WTC11 (cell line): ENCODE data around the gene ZBTB43. TPM values are rescaled to one million over a fixed set of nuclear protein-coding genes. Genes with fewer than 3 reads are reported as not detected.

Experiments
- ATAC-seq: fragments of 200-7000 bp; cut with Tn5 transposase; 2 replicates; pipeline ENCODE4 v1.10.0; 2021; ENCODE audit warnings: mild to moderate bottlenecking, moderate library complexity
- CTCF ChIA-PET: fragments of 300-600 bp; sonication (Branson Sonifier 250); formaldehyde crosslinking; loops from one replicate; lab custom pipeline; 2021; ENCODE audit warnings: antibody characterized with exemption; lab: Charles Lee
- POLR2A ChIA-PET: fragments of 350-600 bp; sonication (Branson Sonifier 250); formaldehyde crosslinking; loops from one replicate; lab custom pipeline; 2021; ENCODE audit warnings: antibody characterized with exemption; lab: Charles Lee
- DNase-seq: peaks from one replicate; pipeline ENCODE4 v3.0.0; 2021; ENCODE audit warnings: low spot score
- H3K27ac Mint-ChIP-seq: 2 replicates; pipeline ENCODE4 v1.8.0; 2021; ENCODE audit warnings: mixed read lengths
- H3K27me3 Mint-ChIP-seq: 2 replicates; pipeline ENCODE4 v1.8.0; 2021; ENCODE audit warnings: low read depth, mild to moderate bottlenecking, moderate library complexity, mixed read lengths
- H3K36me3 Mint-ChIP-seq: 2 replicates; pipeline ENCODE4 v1.8.0; 2021; ENCODE audit warnings: mixed read lengths
- H3K4me1 Mint-ChIP-seq: 2 replicates; pipeline ENCODE4 v1.8.0; 2022; ENCODE audit warnings: mixed read lengths
- H3K4me3 Mint-ChIP-seq: 2 replicates; pipeline ENCODE4 v1.8.0; 2021; ENCODE audit warnings: mild to moderate bottlenecking, moderate library complexity, mixed read lengths
- H3K9me3 Mint-ChIP-seq: 2 replicates; pipeline ENCODE4 v1.8.0; 2021; ENCODE audit warnings: mixed read lengths
- ATF3 ChIP-seq: sonication (generic); formaldehyde crosslinking; conservative IDR thresholded peaks from 2 replicates; pipeline ENCODE4 v1.8.1; 2022; ENCODE audit warnings: mild to moderate bottlenecking, missing genetic modification reagents
- ATF6 ChIP-seq: sonication (generic); formaldehyde crosslinking; IDR thresholded peaks from 2 replicates; pipeline ENCODE4 v1.8.1; 2023; ENCODE audit warnings: mild to moderate bottlenecking, missing genetic modification reagents
- CTCF ChIP-seq: fragments of 200-600 bp; IDR thresholded peaks from 2 replicates; pipeline ENCODE4 v1.8.0; 2022; ENCODE audit warnings: antibody characterized with exemption
- E2F4 ChIP-seq: sonication (generic); formaldehyde crosslinking; IDR thresholded peaks from 2 replicates; pipeline ENCODE4 v1.8.1; 2022; ENCODE audit warnings: low read depth, mild to moderate bottlenecking, moderate library complexity, missing genetic modification reagents, borderline replicate concordance
- FOXP1 ChIP-seq: sonication (generic); formaldehyde crosslinking; IDR thresholded peaks from 2 replicates; pipeline ENCODE4 v1.8.0; 2022; ENCODE audit warnings: missing genetic modification reagents, mild to moderate bottlenecking, moderate library complexity, borderline replicate concordance
- HMGXB4 ChIP-seq: sonication (generic); formaldehyde crosslinking; IDR thresholded peaks from 2 replicates; pipeline ENCODE4 v1.8.1; 2023; ENCODE audit warnings: mild to moderate bottlenecking, moderate library complexity, missing genetic modification reagents
- IRF1 ChIP-seq: sonication (generic); formaldehyde crosslinking; IDR thresholded peaks from 2 replicates; pipeline ENCODE4 v1.8.0; 2023; ENCODE audit warnings: missing genetic modification reagents
- MXD4 ChIP-seq: fragments of 250-450 bp; sonication (Bioruptor Pico); IDR thresholded peaks from 2 replicates; pipeline ENCODE4 v1.8.0; 2021; ENCODE audit warnings: mild to moderate bottlenecking, moderate library complexity, borderline replicate concordance
- NFYB ChIP-seq: sonication (generic); formaldehyde crosslinking; conservative IDR thresholded peaks from 2 replicates; pipeline ENCODE4 v1.8.0; 2022; ENCODE audit warnings: low read depth, missing genetic modification reagents
- SOX15 ChIP-seq: fragments of 250-450 bp; sonication (Bioruptor Pico); IDR thresholded peaks from 2 replicates; pipeline ENCODE4 v1.9.0; 2021; ENCODE audit warnings: mild to moderate bottlenecking
- ZNF121 ChIP-seq: sonication (generic); formaldehyde crosslinking; IDR thresholded peaks from 2 replicates; pipeline ENCODE4 v1.8.0; 2023; ENCODE audit warnings: missing genetic modification reagents
- ZNF317 ChIP-seq: sonication (generic); formaldehyde crosslinking; IDR thresholded peaks from 2 replicates; pipeline ENCODE4 v1.8.1; 2023; ENCODE audit warnings: low read depth, mild to moderate bottlenecking, moderate library complexity, missing genetic modification reagents, borderline replicate concordance
- ZNF512 ChIP-seq: sonication (generic); formaldehyde crosslinking; IDR thresholded peaks from 2 replicates; pipeline ENCODE4 v1.8.1; 2022; ENCODE audit warnings: missing genetic modification reagents, borderline replicate concordance
- ZNF671 ChIP-seq: fragments of 250-450 bp; sonication (Bioruptor Pico); IDR thresholded peaks from 2 replicates; pipeline ENCODE4 v1.8.0; 2021; ENCODE audit warnings: mild to moderate bottlenecking
- total RNA-seq: library from RNA; stranded (reverse); gene quantifications from 3 replicates; pipeline ENCODE4 v1.2.3, GENCODE V29; 2021

The ZBTB43 gene
- total RNA-seq, 1 experiment from 2014 or later, result 23.8 TPM

GRCh38 chr9:126830827-126831226, 26.0 kb downstream of the ZBTB43 start:
- CTCF ChIA-PET, result interaction anchor here (0.7 kb wide), 1 partner anchor 58 kb away, joined by 3 read pairs; no protein-coding TSS in a partner anchor
- TF ChIP-seq NFYB (CRISPR knock-in tag), result no peak
- no peak for TF ChIP-seq CTCF
- TF ChIP-seq E2F4, result no peak
- no peak for TF ChIP-seq FOXP1
- no peak for TF ChIP-seq HMGXB4 (CRISPR knock-in tag)
- TF ChIP-seq IRF1 (CRISPR knock-in tag), result no peak
- TF ChIP-seq ZNF317, result no peak
- TF ChIP-seq ZNF671 (CRISPR knock-in tag), result no peak
- no peak for TF ChIP-seq ZNF512 (CRISPR knock-in tag)
- TF ChIP-seq ATF6, result no peak
- no peak for TF ChIP-seq ATF3 (CRISPR knock-in tag)
- TF ChIP-seq, all 79 proteins: peak for 0
- Mint-ChIP-seq H3K9me3 (no peaks in the 10 kb centered on the region), H3K27me3 (no peaks in the 10 kb centered on the region), H3K36me3 (peaks cover 28% of the 10 kb centered on the region), H3K4me1 (no peaks in the 10 kb centered on the region), H3K27ac (0 out of 2 replicates have a peak overlapping the region, but pooled peaks have one; percentile 1), H3K4me3 (no peak overlapping the region)
- DNase-seq (no peak), ATAC-seq (no peak)
- POLR2A ChIA-PET, result no interaction called here

GRCh38 chr9:126832440-126832839, 27.6 kb downstream of the ZBTB43 start:
- no peak for DNase-seq
- peaks cover 33% of the 10 kb centered on the region for H3K36me3 Mint-ChIP-seq
- H3K9me3 Mint-ChIP-seq, result no peaks in the 10 kb centered on the region
- no peak for ATAC-seq
- POLR2A ChIA-PET, result no interaction called here
- H3K27ac Mint-ChIP-seq, result no peak overlapping the region
- CTCF ChIA-PET, result interaction anchor here (1.2 kb wide), 1 partner anchor 126 kb away, joined by 3 read pairs; no protein-coding TSS in a partner anchor
- H3K4me1 Mint-ChIP-seq, result no peaks in the 10 kb centered on the region
- H3K27me3 Mint-ChIP-seq, result no peaks in the 10 kb centered on the region
- no peak for TF ChIP-seq ZNF121 (CRISPR knock-in tag)
- TF ChIP-seq MXD4, result no peak
- no peak for TF ChIP-seq SOX15 (CRISPR knock-in tag)
- no peak overlapping the region for H3K4me3 Mint-ChIP-seq
